ENCODE results near the gene SNX20. TPM values are rescaled to one million over a fixed set of nuclear protein-coding genes. Genes with fewer than 3 reads are reported as not detected.

Gene SNX20
- total RNA-seq, 1 experiment from 2014 or later: not detected

- Histone ChIP-seq H3K9me3 (ENCODE audit: control insufficient read depth, low read depth, low read length) (no peaks in the 10 kb centered on the region), H3K14ac (ENCODE audit: insufficient read depth, low read length) (peak overlapping the region; percentile 61), H3K79me2 (ENCODE audit: insufficient read depth, low read length) (no peaks in the 10 kb centered on the region), H4K8ac (replicated peaks; ENCODE audit: insufficient read length, low read depth, low read length) (no peak overlapping the region), H3K9ac (ENCODE audit: extremely low read depth, insufficient read length, low read length) (no peak overlapping the region), H3T11ph (ENCODE audit: low read length) (no peak overlapping the region), H2BK15ac (ENCODE audit: low read depth, low read length) (no peak overlapping the region), H2AFZ (ENCODE audit: low read length) (no peak overlapping the region), H3K23me2 (ENCODE audit: insufficient read length, low read depth, low read length, poor library complexity, severe bottlenecking) (no peaks in the 10 kb centered on the region), H4K5ac (ENCODE audit: insufficient read length, low read depth, low read length) (no peak overlapping the region), H4K20me1 (ENCODE audit: control insufficient read depth, insufficient read depth, insufficient read length) (no peaks in the 10 kb centered on the region), H2BK20ac (ENCODE audit: low read depth, low read length, poor library complexity, severe bottlenecking) (no peak overlapping the region), H3K4ac (ENCODE audit: low read depth, low read length) (no peak overlapping the region), H3K4me1 (ENCODE audit: insufficient read depth, low read length) (no peaks in the 10 kb centered on the region), H3K27ac (ENCODE audit: insufficient read length, low read depth, low read length) (no peak overlapping the region), H3K56ac (ENCODE audit: insufficient read length, low read depth, low read length) (no peak overlapping the region), H3K79me1 (ENCODE audit: insufficient read depth, low read depth, low read length, poor library complexity, severe bottlenecking) (no peaks in the 10 kb centered on the region), H2AK5ac (ENCODE audit: insufficient read length, low read length) (no peak overlapping the region), H3K4me2 (ENCODE audit: insufficient read depth, insufficient read length, low read length) (no peak overlapping the region), H2BK12ac (ENCODE audit: insufficient read length, low read depth, low read length) (no peak overlapping the region), H2BK5ac (ENCODE audit: insufficient read length, low read length) (no peak overlapping the region), H3K18ac (ENCODE audit: insufficient read length, low read depth, low read length) (no peak overlapping the region), H4K91ac (ENCODE audit: insufficient read length, low read depth, low read length) (no peak overlapping the region), H2BK120ac (ENCODE audit: low read depth, low read length, poor library complexity, severe bottlenecking) (no peak overlapping the region), H3K23ac (ENCODE audit: insufficient read length, low read depth, low read length) (no peak overlapping the region), H3K27me3 (ENCODE audit: insufficient read depth, low read length) (no peaks in the 10 kb centered on the region)
- no CpG with 5 or more reads among the region's 11 CpGs for WGBS (ENCODE audit: extremely low coverage, insufficient read length, low lambda C conversion rate)
- Mint-ChIP-seq H3K4me1 (peaks cover 0 to 4% of the 10 kb centered on the region in 2 experiments; a peak in 1 of 4 replicates), H3K27me3 (ENCODE audit: low read depth) (no peaks in the 10 kb centered on the region; the same call in 1 of the 2 replicates), H3K9me3 (no peaks in the 10 kb centered on the region), H3K36me3 (ENCODE audit: insufficient read depth in 1 of 3, low read depth in 3 of 3) (no peaks in the 10 kb centered on the region), H3K4me3 (no peak overlapping the region), H3K27ac (no peak overlapping the region; a peak in 2 of 7 replicates)
- no peak for TF ChIP-seq CTCF (conservative IDR thresholded peaks at IDR 0.05)
- DNase-seq: no peak
Measured at GRCh38 chr16:50630394-50631020, 50.6 kb downstream of the SNX20 start.

All from H9 (cell line).